Measurements from ENCODE around the gene PLCXD3.
"Not testable (repeated sequence)": the region's sequence is repeated elsewhere in the genome, so short reads cannot be mapped to it uniquely, and the experiment has no call there.

PLCXD3 gene

DNA sequence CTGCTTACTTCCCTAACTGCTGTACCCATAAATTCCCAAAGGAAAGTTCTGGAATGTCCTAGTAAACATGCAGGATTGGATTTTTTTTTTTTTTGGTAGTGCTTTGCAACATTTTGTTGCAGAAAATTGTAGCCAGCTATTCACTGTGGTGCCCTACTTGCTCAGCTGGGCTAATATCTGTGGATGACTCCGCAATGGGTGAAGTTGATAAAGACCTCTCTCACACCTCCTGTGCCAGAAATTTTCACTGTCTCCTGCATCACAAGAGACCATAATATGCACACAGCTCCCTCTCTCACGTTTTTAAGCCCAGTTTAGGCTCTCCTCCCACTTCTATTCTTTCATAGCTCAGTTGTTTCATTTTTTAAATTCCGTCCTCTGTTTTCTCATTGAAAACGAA, 160.6 kb downstream of the PLCXD3 start:
- no peak for DNase-seq

- no peak for DNase-seq
These were observed 162.8 kb downstream of the PLCXD3 start for GRCh38 chr5:41347569-41347968.

DNA sequence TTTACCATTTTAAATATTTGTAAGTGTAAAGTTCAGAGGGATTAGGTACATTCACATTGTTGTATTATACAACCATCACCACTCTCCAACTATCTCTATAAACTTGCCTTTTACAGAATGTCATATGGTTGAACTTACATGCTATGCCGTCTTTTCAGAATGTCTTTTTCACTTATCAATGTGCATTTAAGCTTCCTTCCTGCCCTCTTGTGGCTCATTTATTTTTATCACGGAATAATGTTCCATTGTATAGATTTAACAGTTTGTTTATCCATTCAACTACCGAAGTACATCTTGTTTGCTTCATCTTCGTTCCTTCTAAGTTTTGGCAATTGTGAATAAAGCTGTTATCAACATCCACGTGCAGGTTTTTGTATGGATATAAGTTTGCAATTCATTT, 163.8 kb downstream of the PLCXD3 start:
- no peak for DNase-seq

- DNase-seq = no peak
These were observed 165.1 kb downstream of the PLCXD3 start for GRCh38 chr5:41345295-41345694.

DNA sequence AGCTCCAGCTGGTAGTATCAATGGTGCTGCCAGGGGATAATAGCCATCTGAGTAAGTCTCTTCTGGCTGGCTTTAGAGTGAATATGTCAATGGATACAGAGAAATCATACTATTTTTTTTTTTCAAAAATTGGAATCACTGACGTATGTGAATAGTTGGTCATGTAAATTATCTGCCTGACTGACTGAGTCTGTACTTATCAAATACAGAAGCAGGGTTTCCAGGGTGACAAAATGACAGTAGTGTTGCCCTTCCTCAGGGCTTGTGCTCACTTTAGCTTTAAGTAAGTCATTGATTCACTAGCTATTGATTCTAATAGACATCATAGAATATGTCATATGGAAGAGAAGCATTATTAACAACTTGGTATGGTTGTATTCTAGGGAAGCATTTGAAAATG, 171.1 kb downstream of the PLCXD3 start:
- no peak for DNase-seq

- no peak for DNase-seq
These were observed 172.2 kb downstream of the PLCXD3 start for GRCh38 chr5:41338136-41338675.

GRCh38 chr5:41337724-41338123, 172.7 kb downstream of the PLCXD3 start:
- no peak for DNase-seq

DNA sequence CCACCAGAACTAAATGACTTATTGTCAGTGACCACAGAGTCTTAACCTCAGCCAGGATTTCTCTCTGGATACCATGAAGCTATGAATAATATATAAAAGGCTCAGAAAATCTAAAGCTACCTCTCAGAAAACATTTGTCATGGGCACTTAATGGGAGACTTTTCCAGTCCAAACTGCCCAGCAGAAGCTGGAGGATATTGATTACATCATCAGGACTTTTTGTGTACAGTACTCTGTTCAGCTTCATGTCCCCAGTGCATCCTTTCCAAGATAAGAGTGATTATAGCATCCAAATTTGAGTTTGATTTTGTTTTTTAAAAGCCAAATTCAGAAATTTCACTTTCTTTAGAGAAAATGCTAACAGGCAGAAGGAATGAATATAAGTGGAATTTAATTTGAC, 173.2 kb downstream of the PLCXD3 start:
- no peak for DNase-seq

- DNase-seq = peak in 1 of 51 donors; percentile 12
These were observed 173.9 kb downstream of the PLCXD3 start for GRCh38 chr5:41336471-41336870.

DNA sequence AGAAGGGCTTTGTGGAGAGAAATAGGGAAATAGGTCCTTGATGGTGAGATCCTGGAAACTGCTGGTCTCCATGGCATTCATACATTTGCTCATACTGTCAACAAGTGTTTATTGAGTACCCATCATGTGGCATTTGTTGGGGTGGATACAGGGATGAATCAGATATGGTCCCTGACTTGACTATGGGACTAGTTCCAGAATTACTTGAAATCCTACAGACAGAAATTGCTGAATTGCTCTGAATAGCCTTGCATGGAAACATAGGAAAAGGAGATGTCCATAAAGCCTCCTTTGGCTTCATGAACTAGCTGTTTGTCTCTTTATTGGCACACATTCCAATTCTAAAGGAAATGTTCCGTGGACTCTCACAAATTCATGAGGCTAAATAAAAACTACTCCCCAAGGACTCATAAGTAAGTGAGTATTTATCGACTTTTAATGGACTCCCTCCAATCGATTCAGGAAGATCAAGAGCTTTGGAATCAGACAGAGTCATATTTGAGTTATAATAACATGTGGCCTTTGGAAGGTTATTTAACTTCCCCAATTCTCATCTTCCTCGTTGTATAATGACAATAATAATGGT, 174.7 kb downstream of the PLCXD3 start:
- no peak for DNase-seq

DNA sequence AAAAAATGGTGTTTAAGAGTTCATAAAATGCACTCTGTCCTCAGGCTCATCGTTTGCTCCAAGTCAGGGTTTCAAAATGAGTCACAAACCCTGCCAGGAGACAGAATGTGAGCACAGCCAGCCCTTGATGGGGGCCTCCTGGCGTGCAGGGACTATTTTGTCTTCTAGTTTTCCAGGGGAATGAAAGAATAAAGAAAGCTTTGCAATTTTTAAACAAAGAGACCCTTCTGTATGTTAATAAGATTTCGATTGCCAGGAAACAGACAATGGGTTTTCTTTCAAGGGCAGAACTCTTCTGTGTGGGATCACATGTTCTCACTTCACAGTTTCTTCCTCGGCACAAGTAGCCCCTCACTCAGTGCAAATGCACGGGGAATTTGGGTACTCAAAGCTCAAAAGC, 175.6 kb downstream of the PLCXD3 start:
- DNase-seq = peak in 36 of 51 donors; percentile 1 to 66 (median 18)

GRCh38 chr5:41334221-41334620, 176.2 kb downstream of the PLCXD3 start:
- peak in 1 of 51 donors; percentile 1 for DNase-seq

DNA sequence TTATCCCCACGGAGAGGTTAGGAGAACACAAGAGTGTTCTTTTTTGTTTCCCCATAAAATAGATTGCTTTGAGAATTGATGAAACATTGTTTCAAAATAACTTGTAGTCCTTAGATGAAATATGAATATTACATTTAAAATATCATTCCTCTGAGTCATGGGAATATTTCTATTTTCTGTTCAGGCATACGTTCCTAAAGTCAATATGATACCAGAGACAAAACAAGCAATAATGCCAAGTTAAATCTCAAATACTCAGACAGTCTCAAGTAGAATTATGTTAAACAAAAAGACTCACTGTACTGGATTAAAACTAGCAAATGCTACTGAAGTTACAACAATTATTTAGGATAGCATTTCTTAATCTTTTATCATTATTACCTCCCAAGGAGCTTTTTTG, 185.3 kb downstream of the PLCXD3 start:
- no peak for DNase-seq

- DNase-seq = not testable (repeated sequence)
These were observed 187.6 kb downstream of the PLCXD3 start for GRCh38 chr5:41322826-41323225.

DNA sequence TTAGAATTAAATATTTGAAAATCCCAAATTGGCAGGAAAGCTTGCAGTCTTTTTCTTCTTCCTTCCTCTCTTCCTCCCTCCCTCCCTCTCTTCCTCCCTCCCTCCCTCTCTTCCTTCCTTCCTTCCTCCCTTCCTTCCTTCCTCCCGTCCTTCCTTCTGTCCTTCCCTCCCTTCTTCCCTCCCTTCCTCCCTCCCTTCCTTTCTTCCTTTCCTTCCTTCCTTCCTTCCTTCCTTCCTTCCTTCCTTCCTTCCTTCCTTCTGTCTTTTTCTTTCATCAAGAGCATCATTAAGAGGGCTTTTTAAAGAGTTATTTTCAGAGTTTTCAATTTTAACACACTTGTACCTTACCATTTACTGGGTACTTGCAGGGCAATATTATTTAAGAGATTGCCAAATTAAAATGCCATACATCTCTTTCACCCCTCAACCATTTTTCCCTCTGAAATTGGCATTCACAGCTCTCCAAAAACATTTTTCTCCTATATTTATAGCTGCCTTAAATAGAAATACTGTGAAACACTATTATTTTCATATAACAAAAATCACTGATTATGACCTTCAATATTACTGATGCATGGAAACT, 197.8 kb downstream of the PLCXD3 start:
- DNase-seq = no peak

DNA sequence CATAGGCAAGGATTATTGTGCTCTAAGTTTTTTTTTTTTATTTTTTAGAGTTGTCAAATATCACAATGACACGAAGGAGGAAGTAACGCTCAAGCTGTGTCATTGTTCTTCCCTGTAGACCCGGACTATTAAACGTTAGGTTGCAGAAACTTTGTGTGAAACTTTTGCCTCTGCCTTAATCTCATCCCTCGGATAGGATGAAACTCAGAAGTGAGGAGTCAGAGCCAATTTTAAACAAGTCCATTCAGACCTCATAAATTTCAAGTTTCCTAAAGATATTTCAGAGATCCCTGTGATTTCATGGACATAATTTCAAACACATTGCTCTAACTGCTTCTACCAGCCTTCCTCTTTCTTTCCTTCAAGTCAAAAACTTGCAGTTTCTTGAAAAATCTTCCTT, 198.3 kb downstream of the PLCXD3 start:
- DNase-seq = no peak

- no peak for DNase-seq
These were observed 201.1 kb downstream of the PLCXD3 start for GRCh38 chr5:41309275-41309674.

DNA sequence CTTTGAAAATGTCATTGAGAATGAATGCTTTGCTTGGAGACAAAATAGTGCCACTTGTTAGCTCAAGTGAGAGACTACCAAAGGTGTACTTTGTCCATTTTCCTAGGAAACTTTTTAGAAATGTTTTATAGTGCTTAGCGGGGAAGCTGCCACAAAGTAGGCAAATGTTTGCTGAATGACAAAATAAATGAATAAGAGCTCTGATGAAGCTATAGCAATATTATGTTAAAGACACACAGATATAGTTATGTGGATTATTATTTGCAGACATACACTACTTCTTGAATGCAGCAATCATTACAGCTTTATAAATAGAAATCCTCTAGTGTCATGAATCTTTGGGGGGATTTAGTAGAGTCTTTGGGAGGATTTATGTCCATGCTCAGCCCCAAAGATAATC, 204.4 kb downstream of the PLCXD3 start:
- no peak for DNase-seq

GRCh38 chr5:41305056-41305455, 205.3 kb downstream of the PLCXD3 start:
- no peak for DNase-seq

GRCh38 chr5:41296066-41296465, 214.3 kb downstream of the PLCXD3 start:
- no peak for DNase-seq

GRCh38 chr5:41291323-41291722, 219.1 kb downstream of the PLCXD3 start:
- no peak for DNase-seq

GRCh38 chr5:41290810-41291209, 219.6 kb downstream of the PLCXD3 start:
- DNase-seq = no peak

GRCh38 chr5:41289970-41290464, 220.4 kb downstream of the PLCXD3 start:
- no peak for DNase-seq
